GM13977 (cell line): ENCODE measurements around the gene TNRC6A.
"Not testable (repeated sequence)": the region's sequence is repeated elsewhere in the genome, so short reads cannot be mapped to it uniquely, and the experiment has no call there.

ENCODE experiments used
- DNase-seq: peaks from one replicate; pipeline ENCODE4 v3.0.0; 2012; ENCODE audit warnings: low spot score
- in situ Hi-C: fragments of 300-500 bp; cut with MboI; formaldehyde crosslinking; loops from one replicate; pipeline ENCODE4 v1.12.0; 2022; ENCODE audit warnings: low sequenced_read_pairs, low pct_unique_long_range_greater_than_20kb, mixed read lengths, inconsistent platforms; ENCODE audit not compliant: unreplicated experiment
- TF ChIP-seq, protein P1 (sequence below): IDR thresholded peaks from 2 replicates; pipeline ENCODE4 v1.5.1; 2012; ENCODE audit warnings: mild to moderate bottlenecking, control low read depth; ENCODE audit not compliant: insufficient read depth; ENCODE audit errors: extremely low read depth, missing control alignments

Gene TNRC6A

DNA sequence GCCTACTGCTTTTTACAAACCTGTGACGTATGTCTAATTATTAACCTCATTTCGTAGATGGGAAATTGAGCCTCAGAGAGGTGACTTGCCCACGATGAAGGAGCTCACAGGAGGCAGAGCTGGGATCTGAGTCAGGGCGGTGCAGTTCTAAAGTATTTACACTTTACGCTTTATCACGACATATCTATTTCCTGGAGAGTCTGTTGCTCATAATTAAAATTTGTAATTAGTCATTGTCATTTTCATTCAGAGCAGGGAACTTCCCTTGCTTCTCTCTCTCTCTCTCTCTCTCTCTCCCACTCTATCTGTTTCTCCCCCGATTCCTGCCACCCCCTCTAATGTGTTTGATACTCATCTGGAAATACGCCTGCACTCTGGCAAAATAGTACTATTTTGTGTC lies 122.2 kb downstream of the TNRC6A start:
- TF ChIP-seq, protein P1, sequence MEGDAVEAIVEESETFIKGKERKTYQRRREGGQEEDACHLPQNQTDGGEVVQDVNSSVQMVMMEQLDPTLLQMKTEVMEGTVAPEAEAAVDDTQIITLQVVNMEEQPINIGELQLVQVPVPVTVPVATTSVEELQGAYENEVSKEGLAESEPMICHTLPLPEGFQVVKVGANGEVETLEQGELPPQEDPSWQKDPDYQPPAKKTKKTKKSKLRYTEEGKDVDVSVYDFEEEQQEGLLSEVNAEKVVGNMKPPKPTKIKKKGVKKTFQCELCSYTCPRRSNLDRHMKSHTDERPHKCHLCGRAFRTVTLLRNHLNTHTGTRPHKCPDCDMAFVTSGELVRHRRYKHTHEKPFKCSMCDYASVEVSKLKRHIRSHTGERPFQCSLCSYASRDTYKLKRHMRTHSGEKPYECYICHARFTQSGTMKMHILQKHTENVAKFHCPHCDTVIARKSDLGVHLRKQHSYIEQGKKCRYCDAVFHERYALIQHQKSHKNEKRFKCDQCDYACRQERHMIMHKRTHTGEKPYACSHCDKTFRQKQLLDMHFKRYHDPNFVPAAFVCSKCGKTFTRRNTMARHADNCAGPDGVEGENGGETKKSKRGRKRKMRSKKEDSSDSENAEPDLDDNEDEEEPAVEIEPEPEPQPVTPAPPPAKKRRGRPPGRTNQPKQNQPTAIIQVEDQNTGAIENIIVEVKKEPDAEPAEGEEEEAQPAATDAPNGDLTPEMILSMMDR = no peak
- in situ Hi-C loops = no loop called here
- DNase-seq = no peak

DNA sequence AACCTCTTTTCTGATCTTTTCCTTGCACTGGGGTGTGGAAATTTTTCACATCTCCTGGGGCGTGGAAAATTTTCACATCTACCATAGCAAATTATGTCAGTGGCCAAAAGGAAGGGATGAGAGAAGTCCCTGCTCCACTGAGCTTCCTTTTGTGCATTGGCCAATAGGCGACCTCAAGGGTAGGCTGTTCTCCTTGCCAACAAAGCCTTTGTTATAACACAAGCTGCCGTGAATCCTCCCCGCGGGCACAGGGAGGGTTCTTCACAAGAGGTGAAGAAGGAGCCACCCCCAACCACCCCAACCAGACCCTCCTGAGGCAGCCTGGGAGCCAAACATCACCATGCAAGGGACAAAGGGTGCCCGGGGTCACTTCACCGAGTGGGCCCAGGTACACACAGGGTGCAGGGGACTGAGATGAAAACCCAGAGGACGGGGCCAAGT lies 122.8 kb downstream of the TNRC6A start:
- no peak for DNase-seq
- TF ChIP-seq, protein P1 = no peak
- in situ Hi-C loops = no loop called here

DNA sequence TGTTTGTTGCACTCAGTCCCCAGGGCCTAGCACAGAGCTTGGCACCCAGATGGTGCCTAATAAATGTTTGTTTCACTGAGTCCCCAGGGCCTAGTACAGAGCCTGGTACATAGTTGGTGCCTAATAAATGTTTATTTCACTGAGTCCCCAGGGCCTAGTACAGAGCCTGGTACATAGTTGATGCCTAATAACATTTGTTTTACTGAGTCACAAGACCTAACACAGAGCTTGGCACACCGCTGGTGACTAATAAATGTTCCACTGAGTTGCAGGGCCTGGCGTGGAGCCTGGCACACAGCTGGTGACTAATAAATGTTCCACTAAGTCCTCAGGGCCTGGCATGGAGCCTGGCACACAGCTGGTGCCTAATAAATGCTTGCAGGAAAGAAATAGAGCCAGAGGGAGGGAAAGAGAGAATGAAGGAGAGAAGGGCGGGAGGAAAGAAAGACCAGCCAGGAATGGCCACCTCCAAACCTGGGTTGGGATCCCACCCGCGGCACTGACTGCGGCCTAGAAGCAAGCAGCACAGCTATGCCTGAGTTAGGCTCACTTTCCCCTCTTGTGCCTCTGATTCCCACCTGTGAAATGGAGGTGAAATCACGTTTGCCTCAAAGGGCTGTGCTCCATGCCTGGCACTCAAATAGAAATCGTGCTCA lies 123.8 kb downstream of the TNRC6A start:
- DNase-seq = no peak
- TF ChIP-seq, protein P1 = no peak
- in situ Hi-C loops = no loop called here

DNA sequence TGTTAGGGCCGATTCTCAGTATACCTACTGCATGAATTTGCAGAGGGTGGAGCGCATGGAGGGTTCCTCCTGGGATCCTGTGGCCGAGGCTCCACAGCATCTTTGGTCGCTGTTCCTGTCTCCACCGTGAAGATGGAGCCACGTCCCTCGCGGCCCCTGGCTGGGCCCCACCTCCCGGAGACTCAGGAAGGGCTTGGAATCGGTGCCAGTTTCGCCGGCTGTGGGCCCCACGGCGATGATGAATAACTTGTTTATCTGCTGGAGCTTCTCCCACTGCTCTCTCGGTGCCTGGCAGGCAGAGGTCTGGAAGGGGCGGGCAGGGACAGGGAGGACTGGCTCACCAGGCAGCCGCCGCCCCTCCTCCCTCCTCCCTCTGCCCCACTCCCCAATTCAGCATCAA lies 124.4 kb downstream of the TNRC6A start:
- DNase-seq = no peak
- in situ Hi-C loops = no loop called here

GRCh38 chr16:24854607-24855171 lies 125.2 kb downstream of the TNRC6A start:
- TF ChIP-seq, protein P1 = no peak
- DNase-seq = no peak
- in situ Hi-C loops = no loop called here

More for the DNA sequence above, 124.4 kb downstream of the TNRC6A start:
- TF ChIP-seq, protein P1 = no peak

GRCh38 chr16:24855678-24856077 lies 126.2 kb downstream of the TNRC6A start:
- in situ Hi-C loops = no loop called here
- TF ChIP-seq, protein P1 = no peak
- no peak for DNase-seq

GRCh38 chr16:24856871-24857270 lies 127.4 kb downstream of the TNRC6A start:
- DNase-seq, in situ Hi-C loops: not testable (repeated sequence)
